GM13977 (cell line): ENCODE results near the gene CAMK1D.

ENCODE experiments used
- DNase-seq: peaks from one replicate; pipeline ENCODE4 v3.0.0; 2012; ENCODE audit warnings: low spot score
- in situ Hi-C: fragments of 300-500 bp; cut with MboI; formaldehyde crosslinking; loops from one replicate; pipeline ENCODE4 v1.12.0; 2022; ENCODE audit warnings: low sequenced_read_pairs, low pct_unique_long_range_greater_than_20kb, mixed read lengths, inconsistent platforms; ENCODE audit not compliant: unreplicated experiment
- TF ChIP-seq, protein P1 (sequence below): IDR thresholded peaks from 2 replicates; pipeline ENCODE4 v1.5.1; 2012; ENCODE audit warnings: mild to moderate bottlenecking, control low read depth; ENCODE audit not compliant: insufficient read depth; ENCODE audit errors: extremely low read depth, missing control alignments

The CAMK1D gene

DNA sequence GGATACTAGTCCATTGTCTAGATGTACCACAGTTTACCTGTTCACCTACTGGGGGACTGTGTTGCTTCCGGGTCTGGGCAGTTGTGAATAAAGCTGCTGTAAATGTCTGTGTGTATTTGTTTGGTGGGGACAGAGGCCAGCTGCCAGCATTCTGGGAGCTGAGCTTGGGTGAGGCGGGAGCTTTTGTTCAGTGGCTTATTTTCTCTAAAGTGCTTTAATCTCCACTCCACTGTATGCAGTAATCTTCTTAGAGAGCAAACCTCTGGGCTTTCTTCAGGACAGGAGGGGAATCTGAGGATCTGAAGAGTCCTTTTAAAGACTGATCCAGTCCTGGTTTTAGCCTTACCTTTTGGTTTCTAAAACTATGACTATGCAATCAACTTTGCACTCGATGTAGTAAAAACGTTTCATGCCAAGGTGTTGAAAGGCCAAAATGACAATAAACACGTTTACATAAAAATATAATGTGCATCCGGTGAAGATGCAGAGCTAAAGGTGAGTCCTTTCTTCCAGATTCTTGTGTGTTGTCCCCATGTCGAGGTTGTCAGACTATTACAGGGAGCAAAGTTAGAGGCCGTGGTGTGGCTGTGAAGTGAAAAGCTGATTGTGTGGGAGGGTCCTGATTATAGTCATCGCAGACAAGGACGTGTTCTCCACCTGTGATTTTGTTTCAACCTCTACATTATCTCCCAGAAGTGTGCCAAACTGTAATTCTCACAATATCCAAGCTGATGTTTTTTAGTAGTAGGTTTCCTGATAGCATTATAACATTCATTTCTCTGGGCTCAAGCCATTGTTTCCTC, 279.8 kb downstream of the CAMK1D start:
- no peak for DNase-seq
- TF ChIP-seq, protein P1, sequence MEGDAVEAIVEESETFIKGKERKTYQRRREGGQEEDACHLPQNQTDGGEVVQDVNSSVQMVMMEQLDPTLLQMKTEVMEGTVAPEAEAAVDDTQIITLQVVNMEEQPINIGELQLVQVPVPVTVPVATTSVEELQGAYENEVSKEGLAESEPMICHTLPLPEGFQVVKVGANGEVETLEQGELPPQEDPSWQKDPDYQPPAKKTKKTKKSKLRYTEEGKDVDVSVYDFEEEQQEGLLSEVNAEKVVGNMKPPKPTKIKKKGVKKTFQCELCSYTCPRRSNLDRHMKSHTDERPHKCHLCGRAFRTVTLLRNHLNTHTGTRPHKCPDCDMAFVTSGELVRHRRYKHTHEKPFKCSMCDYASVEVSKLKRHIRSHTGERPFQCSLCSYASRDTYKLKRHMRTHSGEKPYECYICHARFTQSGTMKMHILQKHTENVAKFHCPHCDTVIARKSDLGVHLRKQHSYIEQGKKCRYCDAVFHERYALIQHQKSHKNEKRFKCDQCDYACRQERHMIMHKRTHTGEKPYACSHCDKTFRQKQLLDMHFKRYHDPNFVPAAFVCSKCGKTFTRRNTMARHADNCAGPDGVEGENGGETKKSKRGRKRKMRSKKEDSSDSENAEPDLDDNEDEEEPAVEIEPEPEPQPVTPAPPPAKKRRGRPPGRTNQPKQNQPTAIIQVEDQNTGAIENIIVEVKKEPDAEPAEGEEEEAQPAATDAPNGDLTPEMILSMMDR: no peak
- in situ Hi-C loops: no loop called here

DNA sequence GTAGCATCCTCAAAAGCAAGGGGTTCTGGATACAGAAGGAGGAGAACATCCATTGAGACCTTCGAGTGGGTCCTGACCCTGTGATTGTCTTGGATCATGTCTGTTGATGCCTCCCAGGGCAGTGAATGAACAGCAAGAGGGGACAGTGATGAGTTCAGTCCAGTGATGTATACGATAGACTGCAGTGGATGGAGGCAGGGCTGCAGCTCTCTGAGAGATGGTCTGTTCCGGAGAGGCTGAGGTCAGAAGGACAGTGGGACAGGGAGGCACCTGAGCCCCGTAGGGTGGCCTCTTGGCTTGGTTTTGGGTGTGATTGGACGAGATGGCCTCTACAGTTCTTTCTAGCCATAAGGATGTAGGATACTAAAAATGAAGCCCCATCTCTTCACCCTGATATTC, 280.4 kb downstream of the CAMK1D start:
- no peak for DNase-seq
- TF ChIP-seq, protein P1: no peak
- in situ Hi-C loops: no loop called here

DNA sequence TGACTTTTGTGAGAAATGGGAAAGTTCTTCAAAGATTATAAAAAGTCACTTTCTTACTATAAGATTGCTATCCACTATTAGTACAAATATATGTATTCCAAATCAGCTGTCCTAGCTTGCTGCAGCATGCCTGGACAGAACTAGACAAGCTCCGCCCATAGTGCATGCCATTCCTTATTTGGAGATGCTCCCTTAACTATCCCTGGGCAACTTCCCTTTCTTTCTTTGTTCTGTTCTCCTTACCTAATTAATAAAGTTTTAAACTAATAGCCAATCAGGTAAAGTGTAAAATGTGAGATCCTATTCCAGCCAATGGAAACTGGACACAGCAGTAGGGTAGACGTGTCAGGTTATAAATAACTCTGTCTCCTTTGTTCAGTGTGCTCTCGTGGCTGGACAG, 281.9 kb downstream of the CAMK1D start:
- in situ Hi-C loops: no loop called here
- DNase-seq: no peak
- TF ChIP-seq, protein P1: no peak

DNA sequence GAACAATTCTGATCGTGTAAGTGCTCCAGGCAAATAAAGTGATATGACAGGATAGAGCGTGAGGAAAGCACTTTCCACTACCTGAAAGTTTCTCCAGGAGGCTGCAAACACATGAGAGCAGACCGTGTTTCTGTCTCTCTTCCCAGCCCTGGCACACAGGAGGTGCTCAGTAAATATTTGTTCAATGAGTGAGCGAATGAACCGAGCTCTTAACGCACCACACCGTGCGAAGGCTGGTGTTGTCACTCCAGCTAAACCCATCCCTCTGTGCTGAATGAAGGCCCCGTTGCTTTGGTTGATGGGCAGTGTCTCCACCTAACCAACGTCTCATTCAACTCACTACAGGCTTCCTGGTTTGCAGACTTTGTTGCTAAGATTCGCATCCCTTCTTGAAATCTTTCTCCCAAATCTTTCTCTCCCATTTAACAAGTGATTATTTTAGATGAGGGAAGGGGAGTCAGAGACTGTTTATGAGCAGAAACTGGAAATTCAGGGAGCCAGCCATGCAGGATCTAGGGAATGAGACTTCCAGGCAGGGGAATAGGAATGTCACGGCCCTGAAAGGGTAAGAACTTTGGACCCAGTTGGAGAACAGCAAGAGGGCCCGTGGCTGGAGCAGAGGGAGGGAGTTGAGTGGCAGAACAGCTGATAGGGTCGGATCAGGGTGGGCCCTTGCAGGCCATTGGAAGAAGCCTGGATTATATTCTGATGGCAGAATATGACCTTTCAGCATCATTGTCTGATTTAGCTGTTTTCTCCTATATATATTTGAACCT, 282.6 kb downstream of the CAMK1D start:
- DNase-seq: no peak
- TF ChIP-seq, protein P1: no peak
- in situ Hi-C loops: no loop called here

DNA sequence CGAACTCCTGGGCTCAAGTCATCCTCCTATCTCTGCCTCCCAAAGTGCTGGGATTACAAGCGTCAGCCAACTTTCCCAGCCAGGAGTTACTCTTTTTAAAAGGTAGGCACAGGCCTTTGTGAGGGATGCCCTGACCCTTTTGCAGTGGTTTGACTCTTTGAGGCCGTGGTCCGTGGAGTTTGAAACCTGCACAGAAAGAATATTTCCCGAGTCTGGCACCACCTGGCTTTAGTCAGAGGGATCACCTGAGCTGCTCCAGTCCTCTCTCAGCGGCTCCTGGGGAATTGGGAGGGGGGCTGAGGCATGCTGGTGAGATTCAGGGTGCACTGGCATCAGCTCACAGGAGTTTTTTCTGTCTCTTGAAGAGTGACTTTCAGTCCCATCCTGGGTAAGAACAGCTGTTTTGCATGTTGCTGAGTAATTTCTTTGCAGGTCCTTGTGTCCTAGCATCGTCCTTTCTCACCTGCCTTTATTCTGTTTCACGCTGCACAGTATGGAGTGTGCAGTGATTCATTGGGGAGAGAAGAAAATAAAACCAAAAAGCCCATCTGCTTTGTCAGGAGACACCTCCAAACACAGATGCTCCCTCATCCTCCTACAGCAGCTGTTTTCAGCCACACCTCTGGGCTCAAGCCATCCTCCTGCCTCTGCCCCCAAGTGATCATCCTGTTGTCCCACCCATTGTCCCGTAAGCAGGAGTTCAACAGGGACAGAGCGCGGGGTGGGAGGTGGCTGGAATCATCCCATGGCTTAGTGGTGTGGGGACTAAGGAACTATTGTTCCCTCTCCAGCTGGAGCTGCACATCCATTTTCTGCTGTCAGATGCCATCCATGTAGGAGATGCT, 284.7 kb downstream of the CAMK1D start:
- TF ChIP-seq, protein P1: no peak
- in situ Hi-C loops: no loop called here
- DNase-seq: no peak

DNA sequence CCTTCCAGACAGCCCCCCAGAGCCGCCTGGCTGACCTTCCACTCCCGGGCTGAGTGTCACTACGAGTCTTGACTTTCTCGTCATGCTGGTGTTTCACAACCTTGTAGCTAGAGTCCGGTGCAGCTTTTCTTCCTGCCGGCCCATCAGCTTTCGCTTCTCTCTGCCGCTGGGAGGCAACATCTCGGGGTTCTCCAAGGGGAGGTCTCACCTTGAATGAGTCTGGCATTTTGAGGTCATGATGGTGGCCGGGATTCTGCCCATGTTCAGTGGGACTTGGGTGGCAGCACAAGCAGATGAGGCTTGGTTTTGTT, 285.2 kb downstream of the CAMK1D start:
- TF ChIP-seq, protein P1: no peak
- in situ Hi-C loops: no loop called here
- no peak for DNase-seq
